ENCODE results near the gene ZNF70.

- no peak for TF ChIP-seq POLR2A (IDR thresholded peaks at IDR 0.05; ENCODE audit: low read length)
- TF ChIP-seq GATA1 (IDR thresholded peaks at IDR 0.05; ENCODE audit: low read depth, low read length): no peak
Observed at GRCh38 chr22:23762842-23763578, 12.1 kb upstream of the ZNF70 start, which contains the start of gene C22orf15.

All from erythroblast (primary cell).